Neural progenitor cell (in vitro differentiated cells): Measurements from ENCODE around the gene RASSF3. TPM values are rescaled to one million over a fixed set of nuclear protein-coding genes. Genes with fewer than 3 reads are reported as not detected.

ENCODE experiments used
- DNase-seq: peaks from one replicate; pipeline ENCODE4 v3.0.0-alpha.2; 2016; ENCODE audit warnings: low spot score
- H2AFZ ChIP-seq: fragments of 200-600 bp; sonication (generic); replicated peaks from 2 replicates; pipeline ENCODE4 v1.6.1; 2016; ENCODE audit warnings: antibody characterized with exemption
- H3F3A ChIP-seq: fragments of 200-600 bp; sonication (generic); 2 replicates; pipeline ENCODE4 v1.6.1; 2016; ENCODE audit warnings: antibody characterized with exemption, low read depth
- H3K27ac ChIP-seq: fragments of 200-600 bp; sonication (generic); 2 replicates; pipeline ENCODE4 v1.5.1; 2016; ENCODE audit warnings: mild to moderate bottlenecking
- H3K27me3 ChIP-seq: fragments of 200-600 bp; sonication (generic); 2 replicates; pipeline ENCODE4 v1.6.1; 2016; ENCODE audit warnings: mild to moderate bottlenecking, moderate library complexity
- H3K36me3 ChIP-seq: fragments of 200-600 bp; sonication (generic); 2 replicates; pipeline ENCODE4 v1.5.1; 2016
- H3K4me1 ChIP-seq: fragments of 200-600 bp; sonication (generic); 2 replicates; pipeline ENCODE4 v1.6.1; 2016; ENCODE audit warnings: mixed run types
- H3K4me2 ChIP-seq: fragments of 200-600 bp; sonication (generic); 2 replicates; pipeline ENCODE4 v1.6.1; 2016
- H3K4me3 ChIP-seq: fragments of 200-600 bp; sonication (generic); 2 replicates; pipeline ENCODE4 v1.5.1; 2016
- H3K79me2 ChIP-seq: fragments of 200-600 bp; sonication (generic); 2 replicates; pipeline ENCODE4 v1.6.1; 2016; ENCODE audit warnings: low read depth
- H3K9ac ChIP-seq: fragments of 200-600 bp; sonication (generic); 2 replicates; pipeline ENCODE4 v1.6.1; 2016
- H3K9me3 ChIP-seq: fragments of 200-600 bp; sonication (generic); 2 replicates; pipeline ENCODE4 v1.5.1; 2016; ENCODE audit warnings: low read depth
- H4K20me1 ChIP-seq: fragments of 200-600 bp; sonication (generic); 2 replicates; pipeline ENCODE4 v1.6.1; 2016; ENCODE audit warnings: low read depth
- H3K27ac Mint-ChIP-seq: 3 replicates; pipeline ENCODE4 v1.8.0; 2021; ENCODE audit warnings: mixed read lengths
- H3K27me3 Mint-ChIP-seq: 2 replicates; pipeline ENCODE4 v1.8.0; 2022; ENCODE audit warnings: low read depth, mild to moderate bottlenecking, inconsistent platforms, moderate library complexity, mixed read lengths; ENCODE audit not compliant: insufficient read depth
- H3K36me3 Mint-ChIP-seq: 3 replicates; pipeline ENCODE4 v1.8.0; 2021; ENCODE audit warnings: mixed read lengths
- H3K4me1 Mint-ChIP-seq: 3 replicates; pipeline ENCODE4 v1.8.0; 2021; ENCODE audit warnings: mixed read lengths
- H3K4me3 Mint-ChIP-seq: 3 replicates; pipeline ENCODE4 v1.8.0; 2021; ENCODE audit warnings: mild to moderate bottlenecking, moderate library complexity, mixed read lengths
- H3K9me3 Mint-ChIP-seq: 3 replicates; pipeline ENCODE4 v1.8.0; 2020; ENCODE audit warnings: mixed read lengths
- CTCF ChIP-seq: fragments of 200-600 bp; sonication (generic); IDR thresholded peaks from 2 replicates; pipeline ENCODE4 v1.5.1; 2017; ENCODE audit warnings: antibody characterized with exemption, mild to moderate bottlenecking
- EZH2 ChIP-seq: fragments of 200-600 bp; sonication (generic); IDR thresholded peaks from 2 replicates; pipeline ENCODE4 v1.6.1; 2017; ENCODE audit warnings: antibody characterized with exemption, mild to moderate bottlenecking, moderate library complexity
- EZH2phosphoT487 ChIP-seq: fragments of 200-600 bp; sonication (generic); IDR thresholded peaks from 2 replicates; pipeline ENCODE4 v1.6.1; 2017; ENCODE audit warnings: antibody characterized with exemption
- total RNA-seq: library from RNA; depleted of rRNA; stranded (reverse); fragments of >200 nt; gene quantifications from 2 replicates; pipeline ENCODE4 v1.2.3, GENCODE V29; 2015; ENCODE audit warnings: low replicate concordance

Gene RASSF3
- total RNA-seq, 1 donor from 2014 or later: 14.5 TPM

- H3K27ac Mint-ChIP-seq: peak overlapping the region; percentile 44
- Histone ChIP-seq H3K36me3 (no peaks in the 10 kb centered on the region), H4K20me1 (no peaks in the 10 kb centered on the region), H3K9me3 (no peaks in the 10 kb centered on the region), H3K79me2 (no peaks in the 10 kb centered on the region), H3K27me3 (no peaks in the 10 kb centered on the region), H3K4me3 (no peak overlapping the region), H3K27ac (no peak overlapping the region), H3F3A (no peaks in the 10 kb centered on the region), H2AFZ (peak overlapping the region; percentile 36), H3K4me1 (no peaks in the 10 kb centered on the region), H3K4me2 (no peak overlapping the region), H3K9ac (no peak overlapping the region)
- H3K4me1 Mint-ChIP-seq: peaks cover 18% of the 10 kb centered on the region
- TF ChIP-seq EZH2: no peak
- peaks cover 3% of the 10 kb centered on the region for H3K27me3 Mint-ChIP-seq
- H3K4me3 Mint-ChIP-seq: no peak overlapping the region
- no peaks in the 10 kb centered on the region for H3K36me3 Mint-ChIP-seq
- no peak for DNase-seq
- H3K9me3 Mint-ChIP-seq: peaks cover 2% of the 10 kb centered on the region
Observed at GRCh38 chr12:64595863-64596793, 14.2 kb upstream of the RASSF3 start.

DNA sequence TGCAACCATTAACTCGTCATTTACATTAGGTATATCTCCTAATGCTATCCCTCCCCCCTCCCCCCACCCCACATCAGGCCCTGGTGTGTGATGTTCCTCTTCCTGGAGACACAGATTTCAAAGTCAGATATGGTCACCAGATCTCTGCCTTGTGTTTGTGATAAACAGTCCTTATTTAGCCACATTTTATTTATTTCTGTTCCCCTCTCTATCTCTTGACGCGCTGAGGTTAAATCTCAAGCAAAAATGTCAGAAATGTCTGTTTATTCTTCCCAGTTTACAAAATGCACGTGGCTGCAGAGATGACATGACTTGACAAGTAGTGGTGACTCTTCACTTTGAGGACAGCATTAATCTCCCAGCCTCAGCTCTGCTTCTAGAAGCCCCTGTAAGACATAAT lies 11.5 kb upstream of the RASSF3 start:
- H3K4me2 ChIP-seq: no peak overlapping the region
- H3F3A ChIP-seq: no peaks in the 10 kb centered on the region
- Mint-ChIP-seq H3K4me1 (peaks cover 18% of the 10 kb centered on the region), H3K4me3 (no peak overlapping the region), H3K36me3 (no peaks in the 10 kb centered on the region), H3K9me3 (peaks cover 2% of the 10 kb centered on the region), H3K27me3 (peaks cover 3% of the 10 kb centered on the region), H3K27ac (no peak overlapping the region)
- H3K9ac ChIP-seq: no peak overlapping the region
- TF ChIP-seq EZH2phosphoT487: no peak
- no peak for TF ChIP-seq EZH2
- TF ChIP-seq CTCF: no peak
- H3K9me3 ChIP-seq: no peaks in the 10 kb centered on the region
- no peaks in the 10 kb centered on the region for H4K20me1 ChIP-seq
- no peaks in the 10 kb centered on the region for H3K4me1 ChIP-seq
- H3K79me2 ChIP-seq: no peaks in the 10 kb centered on the region
- no peaks in the 10 kb centered on the region for H3K27me3 ChIP-seq
- DNase-seq: no peak
- no peak overlapping the region for H3K27ac ChIP-seq
- no peaks in the 10 kb centered on the region for H3K36me3 ChIP-seq
- H2AFZ ChIP-seq: no peak overlapping the region
- H3K4me3 ChIP-seq: no peak overlapping the region

DNA sequence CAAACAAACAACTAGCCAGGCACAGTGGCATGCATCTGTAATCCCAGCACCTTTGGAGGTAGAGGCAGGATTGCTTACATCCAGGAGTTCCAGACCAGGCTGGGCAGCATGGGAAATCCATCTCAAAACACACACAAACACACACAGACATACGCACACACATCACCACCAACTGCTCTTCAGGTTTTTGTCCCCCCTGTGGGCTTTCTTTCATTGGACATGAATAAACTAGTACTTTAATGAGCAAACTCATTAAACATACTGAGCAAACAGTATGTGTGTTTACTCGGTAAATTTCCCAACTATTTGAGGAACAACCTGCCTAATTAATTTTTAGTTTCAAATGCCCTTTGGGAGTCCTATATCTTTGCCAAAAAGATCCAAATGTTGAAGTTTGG lies 10.1 kb upstream of the RASSF3 start:
- H3K36me3 ChIP-seq: no peaks in the 10 kb centered on the region
- H3K4me2 ChIP-seq: no peak overlapping the region
- H3K27ac ChIP-seq: no peak overlapping the region
- no peaks in the 10 kb centered on the region for H3K36me3 Mint-ChIP-seq
- no peak for DNase-seq
- H3K27me3 ChIP-seq: no peaks in the 10 kb centered on the region
- H3K9me3 ChIP-seq: no peaks in the 10 kb centered on the region
- H3K4me1 ChIP-seq: no peaks in the 10 kb centered on the region
- H4K20me1 ChIP-seq: no peaks in the 10 kb centered on the region
- H3K27me3 Mint-ChIP-seq: peaks cover 3% of the 10 kb centered on the region
- H3K4me3 ChIP-seq: no peak overlapping the region
- H3K79me2 ChIP-seq: no peaks in the 10 kb centered on the region
- H3F3A ChIP-seq: no peaks in the 10 kb centered on the region
- peaks cover 18% of the 10 kb centered on the region for H3K4me1 Mint-ChIP-seq
- H3K9me3 Mint-ChIP-seq: peaks cover 2% of the 10 kb centered on the region
- TF ChIP-seq CTCF: no peak
- TF ChIP-seq EZH2: no peak
- TF ChIP-seq EZH2phosphoT487: no peak
- H3K4me3 Mint-ChIP-seq: no peak overlapping the region
- no peak overlapping the region for H3K27ac Mint-ChIP-seq
- H3K9ac ChIP-seq: no peak overlapping the region
- no peak overlapping the region for H2AFZ ChIP-seq

GRCh38 chr12:64603183-64603841 lies 7.0 kb upstream of the RASSF3 start:
- H3K9ac ChIP-seq: no peak overlapping the region
- H2AFZ ChIP-seq: no peak overlapping the region
- H3K36me3 ChIP-seq: no peaks in the 10 kb centered on the region
- Mint-ChIP-seq H3K27ac (no peak overlapping the region), H3K36me3 (no peaks in the 10 kb centered on the region), H3K4me1 (peaks cover 14% of the 10 kb centered on the region), H3K4me3 (no peak overlapping the region), H3K27me3 (no peaks in the 10 kb centered on the region), H3K9me3 (no peaks in the 10 kb centered on the region)
- TF ChIP-seq EZH2: no peak
- no peak for TF ChIP-seq CTCF
- no peak for TF ChIP-seq EZH2phosphoT487
- H3K27me3 ChIP-seq: no peaks in the 10 kb centered on the region
- no peak overlapping the region for H3K27ac ChIP-seq
- H3K4me1 ChIP-seq: no peaks in the 10 kb centered on the region
- H3K4me3 ChIP-seq: no peak overlapping the region
- H3K79me2 ChIP-seq: no peaks in the 10 kb centered on the region
- no peaks in the 10 kb centered on the region for H3K9me3 ChIP-seq
- DNase-seq: no peak
- no peaks in the 10 kb centered on the region for H4K20me1 ChIP-seq
- H3F3A ChIP-seq: peaks cover 6% of the 10 kb centered on the region
- no peak overlapping the region for H3K4me2 ChIP-seq
